ENCODE results near the gene METTL25B. TPM values are rescaled to one million over a fixed set of nuclear protein-coding genes. Genes with fewer than 3 reads are reported as not detected.
A peak's percentile ranks its signal among the peaks of the same experiment; 100 is the strongest.

The METTL25B gene
- total and polyA plus RNA-seq, 10 of the 15 experiments (the other 5 are each of a cell fraction or from before 2014, with no cell fraction given), result 5.9 to 25.2 (median 13.5) TPM

DNA sequence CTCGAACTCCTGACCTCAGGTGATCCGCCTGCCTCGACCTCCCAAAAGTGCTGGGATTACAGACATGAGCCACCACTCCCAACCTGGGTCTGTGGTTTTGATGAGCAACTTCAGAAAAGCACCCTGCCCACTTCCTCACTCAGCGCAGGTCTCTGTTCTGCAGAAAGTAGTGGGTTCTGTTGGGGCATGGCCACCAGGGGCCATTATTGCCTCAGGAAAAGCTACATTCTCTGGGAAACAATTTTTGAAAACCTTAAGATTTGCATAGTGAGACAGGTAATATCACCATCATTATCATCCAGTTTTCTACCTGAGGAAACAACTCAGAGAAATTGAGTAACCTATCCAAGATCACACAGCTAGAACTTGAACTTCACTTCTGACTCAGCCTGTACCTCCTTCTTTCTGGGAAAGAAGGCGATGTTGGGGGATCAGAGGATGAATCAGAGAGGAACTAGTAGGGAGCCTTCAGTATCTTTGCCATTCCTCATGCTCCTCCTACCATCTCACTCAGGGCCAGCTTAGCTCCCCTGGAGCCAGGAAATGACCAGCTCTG is 44.0 kb upstream of the METTL25B start (continued):
- TF ChIP-seq NR2C2 (IDR thresholded peaks at IDR 0.05; ENCODE audit: borderline replicate concordance, control insufficient read depth, insufficient read length, low read depth) (no peak), SPI1 (IDR thresholded peaks at IDR 0.05; ENCODE audit: borderline replicate concordance, insufficient read depth, low read depth, low read length) (peak; percentile 83; the same call in 1 of the 2 replicates)

DNA sequence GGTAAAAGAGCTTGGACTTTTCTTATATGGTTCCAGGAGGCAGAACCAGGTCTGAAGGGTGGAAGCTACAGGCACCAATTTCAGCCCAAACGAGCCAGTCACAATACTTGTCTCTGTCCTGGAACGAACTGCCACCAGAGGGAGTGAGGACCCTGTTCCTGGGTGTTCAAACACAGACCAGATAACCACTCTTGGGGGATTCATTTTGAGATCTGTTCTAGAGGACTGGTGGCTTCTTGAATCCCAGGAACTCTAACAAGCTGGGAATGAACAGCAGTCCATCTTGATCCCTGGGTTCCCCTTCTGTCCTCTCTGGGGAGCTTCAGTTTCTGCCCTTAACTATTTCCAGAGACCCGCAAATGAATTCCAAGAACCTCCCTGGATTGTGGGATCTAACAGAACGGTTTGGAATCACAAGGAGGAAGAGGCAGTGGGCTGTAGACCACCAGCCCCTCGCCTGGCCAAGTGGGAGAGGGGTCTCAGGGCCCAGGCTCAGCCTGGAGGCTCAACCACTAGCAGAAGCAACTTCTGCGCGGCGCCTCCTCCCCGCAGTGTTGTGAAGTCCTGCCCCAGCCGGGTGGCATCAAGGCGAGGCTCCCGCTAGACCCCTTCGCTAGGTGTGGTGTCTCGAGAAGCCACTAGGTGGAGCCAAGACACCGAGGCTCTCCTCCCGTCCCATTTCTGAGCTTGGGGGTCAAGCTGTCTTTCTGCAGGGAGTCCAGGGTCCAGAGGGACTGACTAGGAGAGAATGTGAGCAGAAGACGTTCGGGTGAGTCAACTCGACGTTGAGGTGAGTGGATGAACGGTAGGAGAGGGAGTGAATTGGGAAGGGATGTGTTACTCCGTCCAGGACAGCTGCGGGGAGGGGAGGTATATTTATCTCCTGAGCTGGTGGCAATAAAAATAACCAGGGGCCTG is 39.0 kb upstream of the METTL25B start:
- ATAC-seq (peak; percentile 97), DNase-seq (ENCODE audit: low read depth, low spot score) (no peak), FAIRE-seq (peak; percentile 94)
- CTCF ChIA-PET, result interaction anchor here (0.6 to 11.1 kb wide), 59 partner anchors 9 to 1115 kb away, joined by 3 to 433 read pairs (median 4); partner anchors contain the start of genes CRABP2, HAPLN2, HDGF and INSRR
- SMC1A ChIA-PET (ENCODE audit: uncharacterized antibody, unreplicated experiment), result interaction anchor here (0.6 to 4.0 kb wide), 26 partner anchors 9 to 385 kb away, joined by 3 to 168 read pairs (median 4); partner anchors contain the start of genes CRABP2, ISG20L2, METTL25B and NTRK1
- peaks cover 18 to 33% of the 10 kb centered on the region in 2 experiments for H3K27me3 ChIP-seq (replicated peaks in 1 of 2; ENCODE audit: control insufficient read depth in 2 of 2, insufficient read depth in 2 of 2, low read length in 1 of 2)
- H3K27ac ChIP-seq (ENCODE audit: control insufficient read depth, insufficient read depth), result no peak overlapping the region
- under 1% methylated on average over 23 of the region's 23 CpGs for WGBS (ENCODE audit: insufficient coverage, insufficient replicate concordance, low lambda C conversion rate, missing lambda C conversion rate)
- peaks cover 4% of the 10 kb centered on the region for H3K4me1 ChIP-seq (ENCODE audit: control insufficient read depth, insufficient read depth, low read length)
- H3K9ac ChIP-seq (ENCODE audit: control insufficient read depth, insufficient read depth, low read length), result no peak overlapping the region
- H3K79me2 ChIP-seq (ENCODE audit: control insufficient read depth, insufficient read depth, low read length), result no peaks in the 10 kb centered on the region
- POLR2A ChIA-PET, result interaction anchor here (1.1 to 3.1 kb wide), 3 partner anchors 37 to 172 kb away, joined by 4 to 21 read pairs (median 4); no protein-coding TSS in a partner anchor
- no peak overlapping the region; the same call in 1 of the 2 replicates for H3K4me2 ChIP-seq (ENCODE audit: control insufficient read depth, insufficient read depth)
- H3K4me3 ChIP-seq, result no peak overlapping the region
- no peaks in the 10 kb centered on the region for H3K36me3 ChIP-seq (ENCODE audit: control insufficient read depth in 2 of 2, insufficient read depth in 2 of 2, low read length in 1 of 2)
- peaks cover 4% of the 10 kb centered on the region; the same call in 1 of the 2 replicates for H4K20me1 ChIP-seq (ENCODE audit: control insufficient read depth, insufficient read depth)
- RAD21 ChIA-PET (ENCODE audit: unreplicated experiment), result interaction anchor here (0.6 to 10.2 kb wide), 34 partner anchors 9 to 475 kb away, joined by 3 to 173 read pairs (median 5); partner anchors contain the start of genes CRABP2, HDGF, INSRR and ISG20L2
- H2AFZ ChIP-seq (ENCODE audit: control insufficient read depth, low read depth, low read length), result no peak overlapping the region
- intact Hi-C loops (cut with micrococcal nuclease; ENCODE audit: unreplicated experiment) (loop anchor here (1.0 kb wide), 3 partner anchors 37 to 201 kb away; partner anchors contain the start of gene NTRK1), in situ Hi-C loops (cut with MboI) (loop anchor here (5.0 kb wide), 1 partner anchor 173 kb away; the partner anchor contains the start of gene NTRK1)
- no TSS peak for BruUV-seq (replicated peaks)
- H3K9me3 ChIP-seq (replicated peaks; ENCODE audit: control insufficient read depth, insufficient read depth, low read length), result no peaks in the 10 kb centered on the region
- TF ChIP-seq SRF (IDR thresholded peaks at IDR 0.05; ENCODE audit: low read depth in 2 of 2, low read length in 2 of 2) (no peak), STAT3 (IDR thresholded peaks at IDR 0.05; ENCODE audit: low read depth, low read length) (no peak), CEBPB (IDR thresholded peaks at IDR 0.05; ENCODE audit: borderline replicate concordance in 1 of 2, low read depth in 2 of 2, low read length in 2 of 2) (no peak), POLR2AphosphoS2 (IDR thresholded peaks at IDR 0.05; ENCODE audit: low read depth, low read length) (no peak)
- TF ChIP-seq, protein P1, sequence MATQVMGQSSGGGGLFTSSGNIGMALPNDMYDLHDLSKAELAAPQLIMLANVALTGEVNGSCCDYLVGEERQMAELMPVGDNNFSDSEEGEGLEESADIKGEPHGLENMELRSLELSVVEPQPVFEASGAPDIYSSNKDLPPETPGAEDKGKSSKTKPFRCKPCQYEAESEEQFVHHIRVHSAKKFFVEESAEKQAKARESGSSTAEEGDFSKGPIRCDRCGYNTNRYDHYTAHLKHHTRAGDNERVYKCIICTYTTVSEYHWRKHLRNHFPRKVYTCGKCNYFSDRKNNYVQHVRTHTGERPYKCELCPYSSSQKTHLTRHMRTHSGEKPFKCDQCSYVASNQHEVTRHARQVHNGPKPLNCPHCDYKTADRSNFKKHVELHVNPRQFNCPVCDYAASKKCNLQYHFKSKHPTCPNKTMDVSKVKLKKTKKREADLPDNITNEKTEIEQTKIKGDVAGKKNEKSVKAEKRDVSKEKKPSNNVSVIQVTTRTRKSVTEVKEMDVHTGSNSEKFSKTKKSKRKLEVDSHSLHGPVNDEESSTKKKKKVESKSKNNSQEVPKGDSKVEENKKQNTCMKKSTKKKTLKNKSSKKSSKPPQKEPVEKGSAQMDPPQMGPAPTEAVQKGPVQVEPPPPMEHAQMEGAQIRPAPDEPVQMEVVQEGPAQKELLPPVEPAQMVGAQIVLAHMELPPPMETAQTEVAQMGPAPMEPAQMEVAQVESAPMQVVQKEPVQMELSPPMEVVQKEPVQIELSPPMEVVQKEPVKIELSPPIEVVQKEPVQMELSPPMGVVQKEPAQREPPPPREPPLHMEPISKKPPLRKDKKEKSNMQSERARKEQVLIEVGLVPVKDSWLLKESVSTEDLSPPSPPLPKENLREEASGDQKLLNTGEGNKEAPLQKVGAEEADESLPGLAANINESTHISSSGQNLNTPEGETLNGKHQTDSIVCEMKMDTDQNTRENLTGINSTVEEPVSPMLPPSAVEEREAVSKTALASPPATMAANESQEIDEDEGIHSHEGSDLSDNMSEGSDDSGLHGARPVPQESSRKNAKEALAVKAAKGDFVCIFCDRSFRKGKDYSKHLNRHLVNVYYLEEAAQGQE (IDR thresholded peaks at IDR 0.05; ENCODE audit: low read depth, low read length), result no peak
- TF ChIP-seq, protein P2, sequence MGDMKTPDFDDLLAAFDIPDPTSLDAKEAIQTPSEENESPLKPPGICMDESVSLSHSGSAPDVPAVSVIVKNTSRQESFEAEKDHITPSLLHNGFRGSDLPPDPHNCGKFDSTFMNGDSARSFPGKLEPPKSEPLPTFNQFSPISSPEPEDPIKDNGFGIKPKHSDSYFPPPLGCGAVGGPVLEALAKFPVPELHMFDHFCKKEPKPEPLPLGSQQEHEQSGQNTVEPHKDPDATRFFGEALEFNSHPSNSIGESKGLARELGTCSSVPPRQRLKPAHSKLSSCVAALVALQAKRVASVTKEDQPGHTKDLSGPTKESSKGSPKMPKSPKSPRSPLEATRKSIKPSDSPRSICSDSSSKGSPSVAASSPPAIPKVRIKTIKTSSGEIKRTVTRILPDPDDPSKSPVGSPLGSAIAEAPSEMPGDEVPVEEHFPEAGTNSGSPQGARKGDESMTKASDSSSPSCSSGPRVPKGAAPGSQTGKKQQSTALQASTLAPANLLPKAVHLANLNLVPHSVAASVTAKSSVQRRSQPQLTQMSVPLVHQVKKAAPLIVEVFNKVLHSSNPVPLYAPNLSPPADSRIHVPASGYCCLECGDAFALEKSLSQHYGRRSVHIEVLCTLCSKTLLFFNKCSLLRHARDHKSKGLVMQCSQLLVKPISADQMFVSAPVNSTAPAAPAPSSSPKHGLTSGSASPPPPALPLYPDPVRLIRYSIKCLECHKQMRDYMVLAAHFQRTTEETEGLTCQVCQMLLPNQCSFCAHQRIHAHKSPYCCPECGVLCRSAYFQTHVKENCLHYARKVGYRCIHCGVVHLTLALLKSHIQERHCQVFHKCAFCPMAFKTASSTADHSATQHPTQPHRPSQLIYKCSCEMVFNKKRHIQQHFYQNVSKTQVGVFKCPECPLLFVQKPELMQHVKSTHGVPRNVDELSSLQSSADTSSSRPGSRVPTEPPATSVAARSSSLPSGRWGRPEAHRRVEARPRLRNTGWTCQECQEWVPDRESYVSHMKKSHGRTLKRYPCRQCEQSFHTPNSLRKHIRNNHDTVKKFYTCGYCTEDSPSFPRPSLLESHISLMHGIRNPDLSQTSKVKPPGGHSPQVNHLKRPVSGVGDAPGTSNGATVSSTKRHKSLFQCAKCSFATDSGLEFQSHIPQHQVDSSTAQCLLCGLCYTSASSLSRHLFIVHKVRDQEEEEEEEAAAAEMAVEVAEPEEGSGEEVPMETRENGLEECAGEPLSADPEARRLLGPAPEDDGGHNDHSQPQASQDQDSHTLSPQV (IDR thresholded peaks at IDR 0.05), result no peak

Measured in GM12878 (cell line).